Activated T-cell treated with anti-CD3 and anti-CD28 coated beads for 4 hours (primary cell): ENCODE results near the gene TMEM233.

Experiments used
- DNase-seq: peaks from one replicate; pipeline ENCODE4 v3.0.0-alpha.2; 2020

Gene TMEM233

GRCh38 chr12:119660076-119660475, 66.5 kb downstream of the TMEM233 start:
- DNase-seq = no peak

GRCh38 chr12:119661882-119662281, 68.3 kb downstream of the TMEM233 start:
- DNase-seq = no peak

- DNase-seq = no peak
These were observed 71.1 kb downstream of the TMEM233 start for GRCh38 chr12:119664642-119665041.

- DNase-seq = no peak
These were observed 71.8 kb downstream of the TMEM233 start for GRCh38 chr12:119665164-119665929.

GRCh38 chr12:119666226-119666795, 72.7 kb downstream of the TMEM233 start:
- DNase-seq = no peak

GRCh38 chr12:119666900-119667576, 73.5 kb downstream of the TMEM233 start:
- DNase-seq = no peak

GRCh38 chr12:119667577-119668323, 74.2 kb downstream of the TMEM233 start, which contains the start of gene PRKAB1:
TSS of gene PRKAB1 (plus strand) at chr12:119668133. CDS start at chr12:119668245, 112 bp downstream.
- peak; percentile 87 for DNase-seq

- no peak for DNase-seq
These were observed 74.8 kb downstream of the TMEM233 start for GRCh38 chr12:119668324-119668841.

- DNase-seq = no peak
These were observed 76.3 kb downstream of the TMEM233 start for GRCh38 chr12:119669744-119670472.

GRCh38 chr12:119671070-119671469, 77.5 kb downstream of the TMEM233 start:
- no peak for DNase-seq

GRCh38 chr12:119672194-119672593, 78.6 kb downstream of the TMEM233 start:
- DNase-seq = no peak

GRCh38 chr12:119673634-119674033, 80.1 kb downstream of the TMEM233 start:
- DNase-seq = no peak

- no peak for DNase-seq
These were observed 81.0 kb downstream of the TMEM233 start for GRCh38 chr12:119674560-119674959.

GRCh38 chr12:119676022-119676421, 82.4 kb downstream of the TMEM233 start:
- no peak for DNase-seq

- DNase-seq = no peak
These were observed 83.0 kb downstream of the TMEM233 start for GRCh38 chr12:119676573-119676972.

GRCh38 chr12:119678459-119678858, 84.9 kb downstream of the TMEM233 start:
- DNase-seq = no peak

- DNase-seq = no peak
These were observed 85.5 kb downstream of the TMEM233 start for GRCh38 chr12:119679081-119679480.

GRCh38 chr12:119679490-119679889, 85.9 kb downstream of the TMEM233 start:
- DNase-seq = no peak

GRCh38 chr12:119681111-119681510, 87.5 kb downstream of the TMEM233 start:
- DNase-seq = no peak

GRCh38 chr12:119681728-119682638, 88.4 kb downstream of the TMEM233 start:
- DNase-seq = no peak

- no peak for DNase-seq
These were observed 89.2 kb downstream of the TMEM233 start for GRCh38 chr12:119682639-119683252.
